PC-3 (cell line): Measurements from ENCODE around the gene GPR25. TPM values are rescaled to one million over a fixed set of nuclear protein-coding genes. Genes with fewer than 3 reads are reported as not detected.

Experiments used
- ATAC-seq: fragments of 200-7000 bp; cut with Tn5 transposase; 2 replicates; pipeline ENCODE4 v1.9.1; 2020; ENCODE audit warnings: mild to moderate bottlenecking, moderate library complexity
- BruUV-seq: library from RNA; stranded (reverse); fragments of 400-500 nt; replicated peaks from 2 replicates; lab custom pipeline; 2021; lab: Mats Ljungman, UMichigan
- CTCF ChIA-PET: fragments of 300-600 bp; sonication (Branson Sonifier 250); formaldehyde crosslinking; loops from one replicate; lab custom pipeline; 2022; ENCODE audit warnings: antibody characterized with exemption; lab: Charles Lee
- POLR2A ChIA-PET: fragments of 300-600 bp; sonication (Branson Sonifier 250); formaldehyde crosslinking; loops from one replicate; lab custom pipeline; 2022; ENCODE audit warnings: antibody characterized with exemption; ENCODE audit not compliant: unreplicated experiment; lab: Charles Lee
- DNase-seq: peaks from one replicate; pipeline ENCODE4 v3.0.0-alpha.2; 2015
- H2AFZ ChIP-seq: fragments of 300-600 bp; sonication (generic); 2 replicates; pipeline ENCODE4 v1.6.0; 2016; ENCODE audit warnings: antibody characterized with exemption, low read length
- H3F3A ChIP-seq: fragments of 300-600 bp; sonication (generic); one replicate; pipeline ENCODE4 v1.6.0; 2017; ENCODE audit warnings: antibody characterized with exemption, low read length, control low read depth, mild to moderate bottlenecking; ENCODE audit not compliant: unreplicated experiment
- H3K27ac ChIP-seq: fragments of 300-600 bp; sonication (generic); 2 replicates; pipeline ENCODE4 v1.5.1; 2016; ENCODE audit warnings: mild to moderate bottlenecking, low read length
- H3K27me3 ChIP-seq: fragments of 300-600 bp; sonication (generic); 2 replicates; pipeline ENCODE4 v1.6.1; 2016; ENCODE audit warnings: low read length, mixed read lengths
- H3K36me3 ChIP-seq: fragments of 300-600 bp; sonication (generic); 2 replicates; pipeline ENCODE4 v1.6.1; 2016; ENCODE audit warnings: low read depth, mixed run types, low read length, mixed read lengths
- H3K4me1 ChIP-seq: fragments of 300-600 bp; sonication (generic); 2 replicates; pipeline ENCODE4 v1.5.1; 2016; ENCODE audit warnings: low read length; ENCODE audit not compliant: insufficient read depth
- H3K4me2 ChIP-seq: fragments of 300-600 bp; sonication (generic); 2 replicates; pipeline ENCODE4 v1.6.0; 2016; ENCODE audit warnings: low read length
- H3K4me3 ChIP-seq: fragments of 300-600 bp; sonication (generic); 2 replicates; pipeline ENCODE4 v1.5.1; 2016; ENCODE audit warnings: mild to moderate bottlenecking, low read length, mixed read lengths
- H3K79me2 ChIP-seq: fragments of 300-600 bp; sonication (generic); 2 replicates; pipeline ENCODE4 v1.6.1; 2017; ENCODE audit warnings: low read length, mixed read lengths
- H3K9ac ChIP-seq: fragments of 300-600 bp; sonication (generic); 2 replicates; pipeline ENCODE4 v1.6.0; 2016; ENCODE audit warnings: mild to moderate bottlenecking, low read length
- H3K9me2 ChIP-seq: fragments of 300-600 bp; sonication (generic); replicated peaks from 2 replicates; pipeline ENCODE4 v1.6.1; 2016; ENCODE audit warnings: mixed run types, low read length, mixed read lengths
- H3K9me3 ChIP-seq: fragments of 300-600 bp; sonication (generic); 2 replicates; pipeline ENCODE4 v1.6.1; 2016; ENCODE audit warnings: low read length, mixed read lengths
- H4K20me1 ChIP-seq: fragments of 300-600 bp; sonication (generic); 2 replicates; pipeline ENCODE4 v1.6.1; 2016; ENCODE audit warnings: low read length, mixed read lengths
- CTCF ChIP-seq: fragments of 300-600 bp; sonication (generic); conservative IDR thresholded peaks from 2 replicates; pipeline ENCODE4 v1.5.1; 2017; ENCODE audit warnings: antibody characterized with exemption, low read depth, mild to moderate bottlenecking, low read length
- EZH2 ChIP-seq: fragments of 300-600 bp; sonication (generic); IDR thresholded peaks from one replicate; pipeline ENCODE4 v1.6.1; 2017; ENCODE audit warnings: antibody characterized with exemption, mild to moderate bottlenecking, low read length; ENCODE audit not compliant: unreplicated experiment
- EZH2phosphoT487 ChIP-seq: fragments of 300-600 bp; sonication (generic); IDR thresholded peaks from 2 replicates; pipeline ENCODE4 v1.6.1; 2018; ENCODE audit warnings: mild to moderate bottlenecking, antibody characterized with exemption, low read length, borderline replicate concordance
- intact Hi-C: fragments of 100-400 bp; cut with micrococcal nuclease; formaldehyde crosslinking; loops from 2 replicates; pipeline ENCODE4 v1.9.0; 2023
- total RNA-seq: library from RNA; depleted of rRNA; stranded (reverse); fragments of >200 nt; gene quantifications from 2 replicates; pipeline ENCODE4 v1.2.3, GENCODE V29; 2014

The GPR25 gene
- total RNA-seq, 1 experiment from 2014 or later = not detected

GRCh38 chr1:200899954-200900867 is 27.4 kb downstream of the GPR25 start:
- Histone ChIP-seq H3K36me3 (peaks cover 59% of the 10 kb centered on the region), H3K4me2 (no peak overlapping the region), H3K4me1 (peaks cover 37% of the 10 kb centered on the region), H3K27me3 (no peaks in the 10 kb centered on the region), H3K79me2 (peaks cover 36% of the 10 kb centered on the region), H3F3A (peaks cover 6% of the 10 kb centered on the region), H3K9me2 (no peaks in the 10 kb centered on the region), H4K20me1 (peaks cover 11% of the 10 kb centered on the region), H3K4me3 (no peak overlapping the region), H3K27ac (no peak overlapping the region), H2AFZ (no peak overlapping the region), H3K9me3 (no peaks in the 10 kb centered on the region), H3K9ac (no peak overlapping the region)
- intact Hi-C loops = no loop called here
- CTCF ChIA-PET = no interaction called here
- POLR2A ChIA-PET = no interaction called here
- no TSS peak for BruUV-seq
- DNase-seq = no peak
- no peak for ATAC-seq
- no peak for TF ChIP-seq CTCF
- TF ChIP-seq EZH2 = no peak
- no peak for TF ChIP-seq EZH2phosphoT487

- TF ChIP-seq CTCF = no peak
- TF ChIP-seq EZH2 = no peak
- TF ChIP-seq EZH2phosphoT487 = no peak
- H3K4me1 ChIP-seq = peaks cover 37% of the 10 kb centered on the region
- CTCF ChIA-PET = no interaction called here
These were observed 28.1 kb downstream of the GPR25 start for GRCh38 chr1:200900877-200901276.

GRCh38 chr1:200901350-200901749 is 28.6 kb downstream of the GPR25 start:
- Histone ChIP-seq H3K79me2 (peaks cover 26% of the 10 kb centered on the region), H3K9me2 (no peaks in the 10 kb centered on the region), H2AFZ (no peak overlapping the region), H3F3A (no peaks in the 10 kb centered on the region), H3K9me3 (no peaks in the 10 kb centered on the region), H3K4me3 (no peak overlapping the region), H3K4me2 (no peak overlapping the region), H3K36me3 (peaks cover 66% of the 10 kb centered on the region), H4K20me1 (peaks cover 11% of the 10 kb centered on the region), H3K4me1 (peaks cover 34% of the 10 kb centered on the region), H3K9ac (no peak overlapping the region), H3K27ac (no peak overlapping the region), H3K27me3 (no peaks in the 10 kb centered on the region)
- TF ChIP-seq EZH2 (no peak), CTCF (no peak), EZH2phosphoT487 (no peak)
- DNase-seq (no peak), ATAC-seq (no peak)
- intact Hi-C loops = no loop called here
- ChIA-PET POLR2A (no interaction called here), CTCF (no interaction called here)
- BruUV-seq = no TSS peak

More at GRCh38 chr1:200900877-200901276, 28.1 kb downstream of the GPR25 start:
- POLR2A ChIA-PET = no interaction called here
- Histone ChIP-seq H3K36me3 (peaks cover 65% of the 10 kb centered on the region), H3K9me3 (no peaks in the 10 kb centered on the region), H3K27me3 (no peaks in the 10 kb centered on the region), H3K4me2 (no peak overlapping the region), H4K20me1 (peaks cover 11% of the 10 kb centered on the region), H3F3A (peaks cover 1% of the 10 kb centered on the region), H3K9ac (no peak overlapping the region), H3K9me2 (no peaks in the 10 kb centered on the region), H2AFZ (no peak overlapping the region), H3K4me3 (no peak overlapping the region), H3K79me2 (peaks cover 30% of the 10 kb centered on the region), H3K27ac (no peak overlapping the region)
- intact Hi-C loops = no loop called here
- ATAC-seq (no peak), DNase-seq (no peak)
- BruUV-seq = no TSS peak
